HG03469 (cell line): ENCODE data around the gene SLC35G6.
"Not testable (repeated sequence)": the region's sequence is repeated elsewhere in the genome, so short reads cannot be mapped to it uniquely, and the experiment has no call there.

Experiments
- ATAC-seq: cut with Tn5 transposase; IDR thresholded peaks from one replicate; pipeline ENCODE4 v1.9.1; 2021; ENCODE audit warnings: mild to moderate bottlenecking, moderate library complexity, moderate number of reproducible peaks; ENCODE audit not compliant: unreplicated experiment

The SLC35G6 gene

DNA sequence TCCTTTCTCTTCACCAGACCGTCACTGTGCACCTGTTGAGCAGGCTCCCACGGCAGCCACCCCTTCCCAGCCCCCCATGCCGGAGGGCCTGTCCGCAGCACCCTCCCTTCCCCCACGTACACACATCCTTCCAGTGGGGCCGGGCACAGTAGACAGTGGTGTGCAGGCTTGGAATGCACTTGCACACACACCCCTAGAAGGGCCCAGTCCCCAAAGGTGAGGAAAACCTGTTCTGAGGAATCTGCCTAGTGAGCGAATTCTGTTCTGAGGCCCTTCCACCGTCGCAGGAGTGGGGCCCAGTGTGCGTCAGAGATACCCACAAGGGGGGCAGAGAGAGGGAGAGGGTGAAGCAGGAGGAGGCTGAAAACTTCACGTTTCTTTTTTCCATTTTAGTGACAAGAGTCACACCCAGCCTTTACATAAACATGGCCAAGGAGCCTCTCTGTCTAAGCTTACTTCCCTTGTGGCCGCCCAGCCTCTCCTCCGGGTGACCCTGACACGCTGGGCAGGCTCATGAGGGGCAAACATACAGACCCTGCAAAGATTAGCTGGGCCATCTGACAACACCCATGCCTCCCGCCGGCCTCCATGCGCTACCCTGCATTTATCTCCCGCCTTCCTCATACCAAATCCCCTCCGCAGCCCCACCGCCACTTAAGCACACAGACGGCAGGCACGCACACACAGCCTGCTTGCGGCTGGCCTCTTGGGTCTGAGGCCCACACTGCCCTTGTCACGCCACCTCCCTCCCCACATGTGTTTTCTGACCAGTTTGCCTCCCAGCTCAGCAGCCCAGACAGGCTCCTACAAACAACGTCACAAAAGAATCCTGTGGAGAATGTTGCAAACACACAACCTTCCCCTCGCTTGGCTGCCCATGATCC, 3.6 kb upstream of the SLC35G6 start:
- ATAC-seq = no peak

DNA sequence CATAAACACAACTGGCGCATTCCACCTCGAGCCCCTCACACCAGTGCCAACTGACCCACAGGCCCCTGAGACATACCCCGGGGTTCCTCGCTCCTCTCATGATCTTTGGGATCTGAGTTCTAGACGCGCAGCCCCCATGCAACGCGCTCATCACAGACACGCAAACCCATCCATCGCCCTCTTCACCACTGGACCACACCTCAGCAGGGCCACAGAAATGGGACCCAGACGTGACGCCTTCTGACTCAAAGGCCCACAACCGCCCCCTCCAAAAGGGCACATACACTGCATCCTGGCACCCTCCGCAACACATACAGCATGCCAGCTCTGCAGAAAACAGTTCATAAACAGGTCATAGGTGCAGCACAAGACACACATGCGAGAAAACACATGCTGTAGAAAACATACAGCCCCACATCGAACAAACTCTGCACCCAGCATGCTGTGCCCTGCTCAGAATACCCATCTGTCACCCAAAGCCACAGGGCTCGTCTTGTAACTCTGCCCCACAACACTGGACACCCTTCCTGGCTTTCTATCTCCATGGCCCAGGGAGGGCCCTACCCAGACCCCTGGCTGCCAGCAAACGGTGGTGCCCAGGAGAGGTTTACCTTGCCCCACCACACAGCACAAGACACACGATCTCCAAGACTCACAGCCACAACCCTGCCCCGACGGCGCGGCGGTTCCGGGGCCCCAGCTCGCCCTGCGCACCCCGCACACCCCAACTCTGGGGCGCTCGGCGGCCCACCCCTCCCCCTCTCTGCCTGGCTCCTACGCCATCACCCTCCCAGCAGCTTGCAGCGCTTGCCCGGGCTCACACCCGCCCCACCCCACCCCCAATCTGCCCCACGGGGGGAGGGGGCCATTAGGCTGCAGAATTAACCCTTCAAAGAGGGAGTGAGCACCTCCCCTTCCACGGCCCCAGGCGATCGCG, 2.7 kb upstream of the SLC35G6 start:
- no peak for ATAC-seq

DNA sequence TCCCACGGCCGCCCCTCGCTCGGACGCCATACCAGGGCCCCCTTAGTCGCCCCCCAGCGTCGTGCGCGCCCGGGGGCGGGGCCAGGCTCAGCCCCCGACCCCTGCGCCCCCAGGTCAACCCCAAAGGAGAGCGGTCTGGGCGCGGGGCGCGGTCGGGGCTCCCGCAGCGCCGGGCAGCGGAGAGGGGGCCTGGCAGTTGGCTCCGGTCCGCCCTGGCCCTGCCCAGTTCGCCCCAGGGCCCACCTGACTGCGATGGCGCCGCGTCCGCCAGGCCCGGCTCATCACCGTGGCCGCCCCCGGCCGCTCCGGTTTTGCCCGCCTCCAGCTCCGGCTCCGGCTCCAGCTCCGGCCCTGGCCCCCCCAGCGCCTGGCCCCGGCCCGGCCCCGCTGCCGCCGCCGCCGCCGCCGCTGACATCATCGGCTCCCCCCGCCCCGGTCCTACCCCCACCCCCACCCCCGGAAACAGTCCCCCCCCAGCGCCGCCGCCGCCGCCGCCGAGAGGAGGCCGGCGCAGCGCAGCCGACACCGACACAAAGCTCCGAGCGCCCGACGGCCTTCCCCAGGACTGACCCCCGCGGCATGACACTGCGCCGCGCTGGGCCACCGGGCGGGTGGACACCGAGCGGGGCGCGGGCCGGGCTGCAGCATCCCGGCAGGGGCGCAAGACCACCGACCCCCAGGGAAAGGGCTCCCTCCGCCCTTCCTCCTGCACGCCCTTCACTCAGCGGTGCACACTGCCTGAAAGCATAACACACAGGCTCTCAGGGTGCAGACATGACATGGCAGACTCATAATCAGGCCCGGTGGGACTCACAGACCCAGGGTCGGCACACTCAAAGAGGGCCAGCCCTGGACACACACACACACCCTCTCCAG, 1.8 kb upstream of the SLC35G6 start, which contains the start of gene ZBTB4:
ZBTB4 (minus strand) TSS at position 419 of the 876 bp plus-strand sequence. CDS start 12,830 bp downstream, outside the sequence.
- ATAC-seq = no peak

DNA sequence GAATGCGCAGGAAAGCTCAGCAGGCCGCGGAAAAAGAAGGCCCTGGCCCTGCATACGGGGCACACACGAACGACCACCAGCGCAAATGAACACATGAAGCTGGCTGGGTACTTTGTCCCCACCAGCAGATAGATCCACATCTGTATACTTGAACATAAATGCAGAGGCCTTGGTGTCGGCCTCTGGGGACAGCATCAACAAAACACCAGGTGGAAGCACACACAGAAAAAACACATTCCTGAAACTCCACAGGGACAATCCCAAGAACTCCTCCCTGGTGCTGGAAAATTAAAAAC, 1.2 kb upstream of the SLC35G6 start:
- no peak for ATAC-seq

DNA sequence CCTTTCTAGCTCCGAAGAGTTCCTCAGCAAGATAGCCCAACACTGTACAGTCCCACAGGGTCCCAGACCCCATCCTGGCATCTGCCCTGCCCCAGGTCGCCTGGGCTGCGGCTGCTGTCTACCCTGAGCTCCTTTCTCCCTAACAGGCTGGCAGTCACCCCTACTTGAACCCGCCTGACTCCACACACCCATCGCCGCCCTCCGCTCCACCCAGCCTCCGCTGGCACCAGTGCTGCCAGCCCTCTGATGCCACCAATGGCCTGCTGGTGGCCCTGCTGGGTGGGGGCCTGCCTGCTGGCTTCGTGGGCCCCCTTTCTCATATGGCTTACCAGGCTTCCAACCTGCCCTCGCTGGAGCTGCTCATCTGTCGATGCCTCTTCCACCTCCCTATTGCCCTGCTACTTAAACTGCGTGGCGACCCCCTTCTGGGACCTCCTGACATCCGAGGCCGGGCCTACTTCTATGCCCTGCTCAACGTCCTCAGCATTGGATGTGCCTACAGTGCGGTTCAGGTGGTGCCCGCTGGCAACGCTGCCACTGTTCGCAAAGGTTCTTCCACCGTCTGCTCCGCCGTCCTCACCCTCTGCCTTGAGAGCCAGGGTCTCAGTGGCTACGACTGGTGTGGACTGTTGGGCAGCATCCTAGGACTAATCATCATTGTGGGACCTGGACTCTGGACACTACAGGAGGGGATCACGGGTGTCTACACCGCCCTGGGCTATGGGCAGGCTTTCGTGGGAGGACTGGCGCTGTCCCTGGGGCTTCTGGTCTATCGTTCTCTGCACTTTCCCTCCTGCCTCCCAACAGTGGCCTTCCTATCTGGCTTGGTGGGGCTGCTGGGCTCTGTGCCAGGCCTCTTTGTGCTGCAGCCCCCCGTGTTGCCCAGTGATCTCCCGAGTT, 846 bp downstream of the SLC35G6 start:
- not testable (repeated sequence) for ATAC-seq

DNA sequence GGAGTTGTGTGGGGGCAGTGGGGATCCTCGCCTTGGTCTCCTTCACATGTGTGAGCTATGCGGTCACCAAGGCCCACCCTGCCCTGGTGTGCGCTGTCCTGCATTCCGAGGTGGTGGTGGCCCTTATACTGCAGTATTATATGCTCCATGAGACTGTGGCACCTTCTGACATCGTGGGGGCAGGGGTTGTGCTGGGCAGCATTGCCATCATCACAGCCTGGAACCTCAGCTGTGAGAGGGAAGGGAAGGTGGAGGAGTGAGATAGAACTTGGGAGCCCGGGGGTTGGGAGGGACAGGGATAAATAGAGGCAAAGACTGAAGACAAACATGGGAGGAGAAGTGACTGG, 1.5 kb downstream of the SLC35G6 start:
- ATAC-seq = not testable (repeated sequence)

DNA sequence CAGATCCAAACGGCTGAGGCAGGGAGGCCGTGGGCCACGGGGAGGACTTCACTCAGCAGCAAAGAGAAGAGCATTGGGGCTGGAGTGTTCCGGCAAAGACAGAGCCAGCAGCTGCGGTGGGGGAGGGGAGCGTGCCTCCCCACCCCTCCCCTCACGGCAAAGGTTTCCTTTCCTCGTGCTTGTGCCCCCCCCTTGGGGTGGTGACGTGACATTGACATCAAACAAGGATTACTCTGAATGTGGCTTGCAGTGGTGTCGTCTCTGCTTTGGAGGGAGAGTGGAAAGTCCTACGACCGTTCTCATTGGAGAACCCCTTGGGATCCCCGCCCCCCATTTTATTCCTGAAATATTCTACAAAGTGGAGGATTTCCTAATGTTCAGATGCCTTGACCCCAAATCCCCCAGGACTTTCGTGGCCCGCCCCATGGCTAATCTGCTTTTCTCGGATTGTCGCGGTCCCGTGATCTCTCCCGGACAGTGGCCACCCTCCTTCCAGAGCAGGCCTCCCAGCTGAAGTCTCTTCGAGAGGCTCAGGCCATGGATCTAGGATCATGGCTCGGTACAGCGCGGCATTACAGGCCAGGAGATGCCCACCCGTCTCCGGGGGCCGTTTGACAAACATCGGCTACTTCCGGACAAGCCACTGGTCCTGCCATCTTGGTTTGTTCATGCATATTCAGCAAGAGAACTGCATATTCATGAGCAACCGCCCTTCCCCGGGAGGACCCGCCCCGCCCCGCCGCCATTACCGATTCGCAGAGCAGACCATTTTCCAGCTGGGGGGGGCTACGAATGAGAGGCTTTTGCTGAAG, 2.2 kb downstream of the SLC35G6 start:
- ATAC-seq = peak; percentile 2

DNA sequence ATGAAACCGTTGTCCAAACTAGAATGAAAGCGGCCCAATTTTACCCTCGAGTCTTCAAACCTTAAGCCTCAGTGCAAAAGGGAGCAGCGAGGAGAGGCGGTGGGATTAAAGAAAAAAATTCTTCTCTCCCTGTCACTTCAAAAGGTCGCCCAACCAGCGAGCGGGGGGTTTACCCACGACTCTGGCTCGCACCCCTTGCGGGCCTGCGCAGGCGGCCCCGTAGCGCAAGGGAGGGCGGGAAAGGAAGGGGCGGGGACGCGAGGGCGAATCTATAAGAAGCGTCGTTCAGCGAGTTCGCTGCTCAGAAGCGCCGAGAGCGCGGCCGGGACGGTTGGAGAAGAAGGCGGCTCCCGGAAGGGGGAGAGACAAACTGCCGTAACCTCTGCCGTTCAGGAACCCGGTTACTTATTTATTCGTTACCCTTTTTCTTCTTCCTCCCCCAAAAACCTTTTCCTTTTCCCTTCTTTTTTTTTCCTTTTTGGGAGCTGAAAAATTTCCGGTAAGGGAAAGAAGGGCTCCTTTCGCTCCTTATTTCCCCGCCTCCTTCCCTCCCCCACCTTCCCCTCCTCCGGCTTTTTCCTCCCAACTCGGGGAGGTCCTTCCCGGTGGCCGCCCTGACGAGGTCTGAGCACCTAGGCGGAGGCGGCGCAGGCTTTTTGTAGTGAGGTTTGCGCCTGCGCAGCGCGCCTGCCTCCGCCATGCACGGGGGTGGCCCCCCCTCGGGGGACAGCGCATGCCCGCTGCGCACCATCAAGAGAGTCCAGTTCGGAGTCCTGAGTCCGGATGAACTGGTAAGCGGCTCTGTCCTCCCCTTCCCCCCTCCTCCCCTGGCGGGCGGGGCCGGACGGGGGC, 3.0 kb downstream of the SLC35G6 start, which contains the start of gene POLR2A:
POLR2A (plus strand) TSS at position 300 of the 852 bp plus-strand sequence.
- ATAC-seq = peak; percentile 50

DNA sequence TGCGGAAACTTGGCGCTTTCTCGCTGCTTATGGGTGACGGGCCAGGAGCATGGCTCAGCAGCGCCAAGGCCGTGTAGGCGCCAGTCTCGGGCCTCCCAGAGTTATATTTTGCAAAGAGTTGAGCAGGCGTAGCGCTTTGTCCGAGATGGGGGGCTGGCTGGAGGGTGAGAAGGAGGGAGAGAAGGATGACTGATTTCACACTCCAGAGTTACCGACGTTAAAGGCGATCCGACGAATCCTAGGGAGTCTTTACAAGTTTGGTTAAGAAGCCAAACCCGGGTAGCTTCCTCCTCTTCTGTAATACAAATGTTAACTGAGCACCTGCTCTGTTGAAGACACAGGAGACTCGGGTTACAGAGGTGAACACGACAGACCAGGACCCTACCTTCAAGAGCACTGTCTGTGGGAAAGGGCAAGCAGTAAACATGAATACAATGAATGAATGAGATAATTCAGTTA, 3.7 kb downstream of the SLC35G6 start:
- no peak for ATAC-seq

DNA sequence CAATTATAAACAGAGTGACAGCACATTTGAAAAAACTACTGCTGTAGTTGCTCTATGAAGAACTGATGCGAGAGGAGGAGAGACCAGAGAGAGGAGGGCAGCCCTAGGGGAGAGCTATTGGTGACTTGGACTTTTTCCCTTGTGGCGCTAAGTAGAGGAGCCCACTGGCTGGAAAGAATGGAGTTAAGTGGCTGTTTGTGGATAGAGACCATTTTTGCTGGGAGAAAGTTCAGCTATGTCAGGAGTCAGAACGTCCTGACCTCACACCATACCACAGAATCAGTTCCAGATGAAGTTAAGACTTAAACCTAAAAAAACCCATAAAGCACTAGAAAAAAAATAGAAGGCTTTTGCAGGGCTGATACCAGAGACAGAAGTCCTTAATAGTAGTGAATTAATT, 4.9 kb downstream of the SLC35G6 start:
- no peak for ATAC-seq

DNA sequence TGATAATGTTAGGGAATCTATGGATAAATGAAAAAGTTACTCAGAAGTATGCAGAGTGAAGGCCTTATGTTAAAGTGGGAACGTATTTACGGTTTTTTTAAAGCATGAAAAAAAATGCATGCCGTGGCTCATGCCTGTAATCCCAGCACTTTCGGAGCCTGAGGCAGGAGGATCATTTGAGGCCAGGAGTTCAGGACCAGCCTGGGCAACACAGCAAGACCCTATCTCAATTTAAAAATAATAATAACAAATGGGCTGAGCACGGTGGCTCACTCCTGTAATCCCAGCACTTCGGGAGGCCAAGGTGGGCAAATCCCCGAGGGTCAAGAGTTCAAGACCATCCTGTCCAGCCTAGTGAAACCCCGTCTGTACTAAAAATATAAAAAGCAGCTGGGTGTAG, 8.9 kb downstream of the SLC35G6 start:
- no peak for ATAC-seq

DNA sequence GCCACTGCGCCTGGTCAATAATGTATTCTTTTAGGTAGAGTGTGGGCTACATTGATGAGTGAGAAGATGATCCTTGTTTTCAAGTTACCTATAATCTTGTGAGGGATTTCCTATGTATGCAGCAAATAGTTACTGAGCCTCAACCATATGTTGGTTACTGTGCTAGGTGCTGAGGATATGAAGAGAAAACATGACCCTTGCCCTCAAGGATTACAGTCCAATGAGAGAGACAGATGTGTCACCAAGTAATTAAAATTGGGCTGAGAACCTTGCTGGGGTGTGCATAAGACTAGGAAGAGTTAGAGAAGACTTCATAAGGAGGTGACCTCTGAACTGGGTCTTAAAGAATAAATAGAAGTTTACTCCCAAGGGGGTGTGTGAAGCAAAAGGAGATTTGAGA, 10.3 kb downstream of the SLC35G6 start:
- ATAC-seq = no peak

DNA sequence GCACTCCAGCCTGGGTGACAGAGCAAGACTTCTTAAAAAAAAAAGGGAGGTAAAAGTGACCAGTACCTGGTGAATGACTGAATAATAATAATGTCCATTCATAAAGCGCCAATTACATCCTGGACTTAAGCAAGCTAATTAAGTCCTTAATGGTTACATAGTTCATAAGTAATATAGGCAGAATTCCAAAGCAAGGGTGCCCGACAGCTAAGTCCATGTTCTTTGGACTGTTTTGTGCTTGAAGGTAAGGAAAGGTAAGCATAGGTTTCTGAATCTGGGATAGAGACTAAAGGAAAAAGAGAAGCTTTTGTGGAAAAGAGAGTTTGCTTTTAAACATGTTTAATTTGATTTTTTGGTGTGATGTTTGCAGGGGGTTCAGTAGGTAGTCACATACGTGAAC, 12.7 kb downstream of the SLC35G6 start:
- ATAC-seq = no peak

DNA sequence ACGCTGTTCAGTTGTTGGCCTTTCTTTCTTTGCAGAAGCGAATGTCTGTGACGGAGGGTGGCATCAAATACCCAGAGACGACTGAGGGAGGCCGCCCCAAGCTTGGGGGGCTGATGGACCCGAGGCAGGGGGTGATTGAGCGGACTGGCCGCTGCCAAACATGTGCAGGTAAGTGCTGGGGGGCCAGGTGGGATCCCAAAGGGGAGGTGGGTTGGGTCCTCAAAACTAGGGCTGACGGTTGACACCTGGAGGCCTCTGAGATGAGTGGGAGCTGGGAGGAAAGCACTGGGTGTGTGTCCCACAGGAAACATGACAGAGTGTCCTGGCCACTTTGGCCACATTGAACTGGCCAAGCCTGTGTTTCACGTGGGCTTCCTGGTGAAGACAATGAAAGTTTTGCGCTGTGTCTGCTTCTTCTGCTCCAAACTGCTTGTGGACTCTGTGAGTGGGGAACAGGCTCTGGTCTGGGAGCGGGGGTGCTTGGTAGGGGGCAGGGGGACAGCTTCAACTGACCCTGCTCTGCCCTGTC, 14.7 kb downstream of the SLC35G6 start:
- no peak for ATAC-seq

DNA sequence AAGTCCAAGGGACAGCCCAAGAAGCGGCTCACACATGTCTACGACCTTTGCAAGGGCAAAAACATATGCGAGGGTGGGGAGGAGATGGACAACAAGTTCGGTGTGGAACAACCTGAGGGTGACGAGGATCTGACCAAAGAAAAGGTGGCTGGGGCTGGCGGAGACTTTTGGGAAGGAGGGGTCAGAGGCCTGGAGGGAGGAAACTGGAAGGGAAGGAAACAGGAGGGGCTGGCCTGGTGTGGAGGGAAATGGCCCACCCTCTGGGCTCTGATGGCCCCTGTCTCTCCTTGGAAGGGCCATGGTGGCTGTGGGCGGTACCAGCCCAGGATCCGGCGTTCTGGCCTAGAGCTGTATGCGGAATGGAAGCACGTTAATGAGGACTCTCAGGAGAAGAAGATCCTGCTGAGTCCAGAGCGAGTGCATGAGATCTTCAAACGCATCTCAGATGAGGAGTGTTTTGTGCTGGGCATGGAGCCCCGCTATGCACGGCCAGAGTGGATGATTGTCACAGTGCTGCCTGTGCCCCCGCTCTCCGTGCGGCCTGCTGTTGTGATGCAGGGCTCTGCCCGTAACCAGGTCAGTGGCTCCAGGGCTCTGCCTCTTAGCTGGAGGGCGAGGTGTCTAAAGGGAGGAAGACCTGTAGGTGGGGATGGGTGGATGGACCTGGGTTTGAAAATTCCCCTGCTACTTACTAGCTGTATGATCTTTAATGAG, 15.4 kb downstream of the SLC35G6 start:
- no peak for ATAC-seq

DNA sequence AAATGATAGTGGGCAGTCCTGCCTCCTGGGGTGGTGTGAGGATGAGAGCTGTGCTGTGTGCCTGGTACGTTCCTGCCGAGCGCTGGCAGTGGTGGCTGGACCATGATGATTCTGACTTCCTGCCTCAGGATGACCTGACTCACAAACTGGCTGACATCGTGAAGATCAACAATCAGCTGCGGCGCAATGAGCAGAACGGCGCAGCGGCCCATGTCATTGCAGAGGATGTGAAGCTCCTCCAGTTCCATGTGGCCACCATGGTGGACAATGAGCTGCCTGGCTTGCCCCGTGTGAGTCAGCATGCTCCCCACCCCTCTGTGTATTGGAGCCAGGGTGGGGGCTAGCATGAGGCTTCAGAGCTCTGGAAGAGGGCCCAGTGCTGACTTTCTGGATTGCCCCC, 16.0 kb downstream of the SLC35G6 start:
- ATAC-seq = no peak

DNA sequence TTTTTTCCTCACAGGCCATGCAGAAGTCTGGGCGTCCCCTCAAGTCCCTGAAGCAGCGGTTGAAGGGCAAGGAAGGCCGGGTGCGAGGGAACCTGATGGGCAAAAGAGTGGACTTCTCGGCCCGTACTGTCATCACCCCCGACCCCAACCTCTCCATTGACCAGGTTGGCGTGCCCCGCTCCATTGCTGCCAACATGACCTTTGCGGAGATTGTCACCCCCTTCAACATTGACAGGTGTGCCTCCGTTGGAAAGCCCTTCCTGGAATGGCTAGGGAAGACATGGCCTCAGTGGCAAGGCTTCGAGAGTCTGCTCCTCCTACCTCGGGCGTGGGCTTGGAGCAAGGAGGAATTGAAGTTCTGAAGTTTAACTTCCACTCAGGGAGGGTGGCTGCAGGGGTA, 16.4 kb downstream of the SLC35G6 start:
- no peak for ATAC-seq
